GM12878 (cell line): ENCODE measurements around the gene ESYT2. TPM values are rescaled to one million over a fixed set of nuclear protein-coding genes. Genes with fewer than 3 reads are reported as not detected.

ENCODE experiments used
- BACH1 ChIP-seq: fragments of 450-650 bp; IDR thresholded peaks from 2 replicates; pipeline ENCODE4 v1.6.1; 2017; ENCODE audit warnings: mild to moderate bottlenecking, borderline replicate concordance
- CBX3 ChIP-seq: fragments of 200-600 bp; sonication (generic); IDR thresholded peaks from 2 replicates; pipeline ENCODE4 v1.6.1; 2016; ENCODE audit warnings: low read depth, borderline replicate concordance
- CBX5 ChIP-seq: sonication (generic); IDR thresholded peaks from 2 replicates; pipeline ENCODE4 v1.6.1; 2016; ENCODE audit warnings: low read depth, moderate library complexity, mild to moderate bottlenecking, inconsistent platforms
- DPF2 ChIP-seq: fragments of 450-650 bp; IDR thresholded peaks from 2 replicates; pipeline ENCODE4 v1.6.1; 2017; ENCODE audit warnings: mild to moderate bottlenecking
- ELK1 ChIP-seq: IDR thresholded peaks from 2 replicates; pipeline ENCODE4 v1.6.1; 2012; ENCODE audit warnings: low read depth, low read length, improper control_type of control experiment
- FOXK2 ChIP-seq: fragments of 450-650 bp; IDR thresholded peaks from 2 replicates; pipeline ENCODE4 v1.6.1; 2017; ENCODE audit warnings: mild to moderate bottlenecking, moderate library complexity
- HDAC2 ChIP-seq: fragments of 200-600 bp; sonication (generic); IDR thresholded peaks from 2 replicates; pipeline ENCODE4 v1.6.1; 2017
- HDAC6 ChIP-seq: fragments of 200-600 bp; sonication (generic); IDR thresholded peaks from one replicate; pipeline ENCODE4 v1.8.0; 2017; ENCODE audit warnings: antibody characterized with exemption; ENCODE audit not compliant: unreplicated experiment
- IRF3 ChIP-seq: fragments of 450-650 bp; IDR thresholded peaks from 2 replicates; pipeline ENCODE4 v1.6.1; 2014; ENCODE audit warnings: mild to moderate bottlenecking
- JUNB ChIP-seq: IDR thresholded peaks from 2 replicates; pipeline ENCODE4 v1.6.1; 2016; ENCODE audit warnings: antibody characterized with exemption, mild to moderate bottlenecking
- KAT2A ChIP-seq: conservative IDR thresholded peaks from 2 replicates; pipeline ENCODE4 v1.6.1; 2011; ENCODE audit warnings: low read depth, low read length; ENCODE audit not compliant: control insufficient read depth
- PBX3 ChIP-seq: IDR thresholded peaks from 2 replicates; pipeline ENCODE4 v1.6.1; 2011; ENCODE audit warnings: mild to moderate bottlenecking, low read depth, low read length, moderate library complexity; ENCODE audit not compliant: insufficient replicate concordance
- RAD21 ChIP-seq: IDR thresholded peaks from 2 replicates; pipeline ENCODE4 v1.6.1; 2011; ENCODE audit warnings: mild to moderate bottlenecking, low read depth, low read length, moderate library complexity; ENCODE audit not compliant: insufficient read depth
- RB1 ChIP-seq: fragments of 450-650 bp; formaldehyde crosslinking; IDR thresholded peaks from 2 replicates; pipeline ENCODE4 v1.6.1; 2017; ENCODE audit warnings: mild to moderate bottlenecking, borderline replicate concordance
- RCOR1 ChIP-seq: conservative IDR thresholded peaks from 2 replicates; pipeline ENCODE4 v1.6.1; 2012; ENCODE audit warnings: low read depth, low read length, improper control_type of control experiment
- SMARCA5 ChIP-seq: fragments of 450-650 bp; IDR thresholded peaks from 2 replicates; pipeline ENCODE4 v1.6.1; 2017; ENCODE audit warnings: mild to moderate bottlenecking
- STAT1 ChIP-seq: fragments of 450-650 bp; conservative IDR thresholded peaks from 2 replicates; pipeline ENCODE4 v1.6.1; 2014; ENCODE audit warnings: antibody characterized with exemption, mild to moderate bottlenecking
- STAT3 ChIP-seq: IDR thresholded peaks from 2 replicates; pipeline ENCODE4 v1.6.1; 2011; ENCODE audit warnings: low read depth, low read length, improper control_type of control experiment
- TAF1 ChIP-seq: IDR thresholded peaks from 2 replicates; pipeline ENCODE4 v1.6.1; 2011; ENCODE audit warnings: mild to moderate bottlenecking, low read depth, low read length, borderline replicate concordance
- TARDBP ChIP-seq: IDR thresholded peaks from 2 replicates; pipeline ENCODE4 v1.6.1; 2016; ENCODE audit warnings: borderline replicate concordance
- TBL1XR1 ChIP-seq: IDR thresholded peaks from 2 replicates; pipeline ENCODE4 v1.6.1; 2012; ENCODE audit warnings: low read depth, low read length, improper control_type of control experiment
- TCF7 ChIP-seq: IDR thresholded peaks from 2 replicates; pipeline ENCODE4 v1.6.1; 2014; ENCODE audit warnings: antibody characterized with exemption, borderline replicate concordance
- YBX1 ChIP-seq: fragments of 450-650 bp; IDR thresholded peaks from 2 replicates; pipeline ENCODE4 v1.6.1; 2016; ENCODE audit warnings: antibody characterized with exemption
- polyA plus RNA-seq, 11 experiments: library from polyadenylated mRNA; depleted of rRNA in 4 of 11; unstranded in 6 of 11; stranded (reverse) in 5 of 11; fragments of >200 nt; fragmentation: Nextera tagmentation in 4 of 11; fragmentation: Illumina TruSeq in 1 of 11; extraction: Ambion mirVana in 4 of 11; extraction: Trizol in 1 of 11; gene quantifications; 1 replicate in 1 of 11; 2 replicates in 10 of 11; pipeline versions ENCODE4 v1.2.1 to v1.2.3, GENCODE V29; 2011 to 2016; ENCODE audit warnings: inconsistent platforms in 2 of 11, missing spikeins in 2 of 11, low read depth in 1 of 11
- total RNA-seq, 4 experiments: library from RNA; depleted of rRNA in 3 of 4; stranded (reverse); fragments of >200 nt in 3 of 4; fragmentation: Illumina TruSeq in 1 of 4; extraction: Trizol in 1 of 4; gene quantifications; 2 replicates each; pipeline versions ENCODE4 v1.2.1 to v1.2.3, GENCODE V29; 2013 to 2021
- TF ChIP-seq, protein P1 (sequence below): IDR thresholded peaks from 2 replicates; pipeline ENCODE4 v1.6.1; 2012; ENCODE audit warnings: improper control_type of control experiment, low read depth, low read length; ENCODE audit not compliant: insufficient replicate concordance

Gene ESYT2
- total and polyA plus RNA-seq, 10 of the 15 experiments (the other 5 are each of a cell fraction or from before 2014, with no cell fraction given), result 1.9 to 44.6 (median 21.4) TPM

- TF ChIP-seq ELK1 (0 out of 2 replicates have a peak, but pooled peaks have one; percentile 9), TARDBP (0 out of 2 replicates have a peak, but pooled peaks have one; percentile 72), RB1 (peak; percentile 98), BACH1 (peak; percentile 52), STAT1 (peak; percentile 67; the same call in 1 of the 2 replicates), TAF1 (peak; percentile 55; the same call in 1 of the 2 replicates), IRF3 (no peak), HDAC2 (no peak), JUNB (no peak), PBX3 (peak; percentile 57), SMARCA5 (no peak), RAD21 (no peak), CBX5 (0 out of 2 replicates have a peak, but pooled peaks have one; percentile 43), HDAC6 (peak; percentile 48), RCOR1 (peak; percentile 98; the same call in 1 of the 2 replicates), KAT2A (no peak), FOXK2 (no peak), TBL1XR1 (0 out of 2 replicates have a peak, but pooled peaks have one; percentile 18), STAT3 (no peak), TCF7 (no peak), YBX1 (no peak), DPF2 (peak; percentile 33; the same call in 1 of the 2 replicates), CBX3 (no peak)
- TF ChIP-seq, protein P1, sequence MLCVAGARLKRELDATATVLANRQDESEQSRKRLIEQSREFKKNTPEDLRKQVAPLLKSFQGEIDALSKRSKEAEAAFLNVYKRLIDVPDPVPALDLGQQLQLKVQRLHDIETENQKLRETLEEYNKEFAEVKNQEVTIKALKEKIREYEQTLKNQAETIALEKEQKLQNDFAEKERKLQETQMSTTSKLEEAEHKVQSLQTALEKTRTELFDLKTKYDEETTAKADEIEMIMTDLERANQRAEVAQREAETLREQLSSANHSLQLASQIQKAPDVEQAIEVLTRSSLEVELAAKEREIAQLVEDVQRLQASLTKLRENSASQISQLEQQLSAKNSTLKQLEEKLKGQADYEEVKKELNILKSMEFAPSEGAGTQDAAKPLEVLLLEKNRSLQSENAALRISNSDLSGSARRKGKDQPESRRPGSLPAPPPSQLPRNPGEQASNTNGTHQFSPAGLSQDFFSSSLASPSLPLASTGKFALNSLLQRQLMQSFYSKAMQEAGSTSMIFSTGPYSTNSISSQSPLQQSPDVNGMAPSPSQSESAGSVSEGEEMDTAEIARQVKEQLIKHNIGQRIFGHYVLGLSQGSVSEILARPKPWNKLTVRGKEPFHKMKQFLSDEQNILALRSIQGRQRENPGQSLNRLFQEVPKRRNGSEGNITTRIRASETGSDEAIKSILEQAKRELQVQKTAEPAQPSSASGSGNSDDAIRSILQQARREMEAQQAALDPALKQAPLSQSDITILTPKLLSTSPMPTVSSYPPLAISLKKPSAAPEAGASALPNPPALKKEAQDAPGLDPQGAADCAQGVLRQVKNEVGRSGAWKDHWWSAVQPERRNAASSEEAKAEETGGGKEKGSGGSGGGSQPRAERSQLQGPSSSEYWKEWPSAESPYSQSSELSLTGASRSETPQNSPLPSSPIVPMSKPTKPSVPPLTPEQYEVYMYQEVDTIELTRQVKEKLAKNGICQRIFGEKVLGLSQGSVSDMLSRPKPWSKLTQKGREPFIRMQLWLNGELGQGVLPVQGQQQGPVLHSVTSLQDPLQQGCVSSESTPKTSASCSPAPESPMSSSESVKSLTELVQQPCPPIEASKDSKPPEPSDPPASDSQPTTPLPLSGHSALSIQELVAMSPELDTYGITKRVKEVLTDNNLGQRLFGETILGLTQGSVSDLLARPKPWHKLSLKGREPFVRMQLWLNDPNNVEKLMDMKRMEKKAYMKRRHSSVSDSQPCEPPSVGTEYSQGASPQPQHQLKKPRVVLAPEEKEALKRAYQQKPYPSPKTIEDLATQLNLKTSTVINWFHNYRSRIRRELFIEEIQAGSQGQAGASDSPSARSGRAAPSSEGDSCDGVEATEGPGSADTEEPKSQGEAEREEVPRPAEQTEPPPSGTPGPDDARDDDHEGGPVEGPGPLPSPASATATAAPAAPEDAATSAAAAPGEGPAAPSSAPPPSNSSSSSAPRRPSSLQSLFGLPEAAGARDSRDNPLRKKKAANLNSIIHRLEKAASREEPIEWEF, result no peak
Measured at GRCh38 chr7:158704524-158705233, 124.6 kb downstream of the ESYT2 start, which contains the start of gene NCAPG2 (continued).
